PFSK-1 (cell line): ENCODE measurements around the gene GNG8.

ENCODE experiments used
- FOXP2 ChIP-seq: optimal IDR thresholded peaks from 2 replicates; pipeline ENCODE3; 2011; ENCODE audit warnings: borderline replicate concordance, control low read depth, inconsistent platforms; ENCODE audit not compliant: insufficient read depth; ENCODE audit errors: extremely low read length, extremely low read depth
- POLR2AphosphoS5 ChIP-seq: IDR thresholded peaks from 2 replicates; pipeline ENCODE4 v1.6.1; 2012; ENCODE audit warnings: low read depth, mild to moderate bottlenecking, control low read depth, low read length, moderate library complexity
- REST ChIP-seq, 2 experiments: IDR thresholded peaks; 2 replicates each; pipeline versions ENCODE4 v1.6.1 to v1.8.0; 2011 to 2012; ENCODE audit warnings: low read depth in 2 of 2, low read length in 2 of 2, control low read depth in 1 of 2, inconsistent platforms in 1 of 2, mild to moderate bottlenecking in 1 of 2, moderate library complexity in 1 of 2; ENCODE audit not compliant: insufficient read depth in 1 of 2
- SIN3A ChIP-seq: IDR thresholded peaks from 2 replicates; pipeline ENCODE4 v1.6.1; 2012; ENCODE audit warnings: mild to moderate bottlenecking, low read length, moderate library complexity, borderline replicate concordance; ENCODE audit not compliant: insufficient read depth
- TAF1 ChIP-seq: IDR thresholded peaks from 2 replicates; pipeline ENCODE4 v1.6.1; 2012; ENCODE audit warnings: low read length, control low read depth, borderline replicate concordance; ENCODE audit not compliant: insufficient read depth

Gene GNG8

GRCh38 chr19:46602392-46603194 is 33.4 kb downstream of the GNG8 start:
- TF ChIP-seq REST (IDR thresholded peaks at IDR 0.05; ENCODE audit: insufficient read depth in 1 of 2, low read depth in 2 of 2, low read length in 2 of 2) (no peak), SIN3A (no peak), POLR2AphosphoS5 (no peak), FOXP2 (no peak), TAF1 (no peak)

DNA sequence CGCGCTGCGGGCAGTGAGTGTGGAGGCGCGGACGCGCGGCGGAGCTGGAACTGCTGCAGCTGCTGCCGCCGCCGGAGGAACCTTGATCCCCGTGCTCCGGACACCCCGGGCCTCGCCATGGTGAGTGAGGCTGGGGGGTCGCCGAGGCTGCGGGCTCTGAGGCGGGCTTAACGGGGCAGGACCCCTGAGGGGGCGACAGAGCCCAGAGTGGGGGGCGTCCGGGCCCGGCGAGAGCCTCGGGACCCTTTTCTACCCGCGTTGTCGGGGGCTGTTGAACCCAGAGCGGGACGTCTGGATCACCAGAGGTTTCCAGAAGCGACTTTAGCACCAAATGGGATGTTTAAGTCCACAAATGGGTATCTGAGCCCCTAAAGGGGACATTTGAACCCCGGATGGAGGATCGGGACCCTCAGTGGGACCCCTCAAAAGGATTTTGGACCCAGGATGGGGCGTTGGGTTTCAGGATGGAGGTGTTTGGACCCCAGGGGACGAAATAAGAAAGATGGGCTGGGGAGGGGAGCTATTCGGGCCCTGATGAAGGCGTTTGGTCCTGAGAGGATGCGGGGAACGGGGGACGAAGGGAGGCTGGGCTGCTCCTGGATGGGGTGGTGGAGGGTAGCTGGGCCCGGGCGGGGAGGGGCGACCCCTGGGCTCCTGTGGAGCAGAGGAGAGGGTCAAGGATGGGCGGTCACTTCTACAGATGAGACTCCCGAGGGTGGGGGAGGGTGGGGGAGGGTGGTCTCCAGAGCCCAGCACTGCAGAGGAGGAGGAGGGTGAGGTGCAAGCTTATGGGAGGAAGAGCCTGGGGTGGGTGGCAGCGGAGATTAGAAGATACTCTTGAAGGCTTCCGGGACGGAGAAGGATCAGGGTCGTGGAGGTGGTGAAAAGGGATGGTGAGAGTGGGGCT is 34.4 kb downstream of the GNG8 start, which contains the start of gene CALM3:
CALM3 (plus strand) TSS at position 13 of the 907 bp plus-strand sequence; CDS start at position 118, 105 bp downstream.
- TF ChIP-seq FOXP2 (no peak), TAF1 (no peak), SIN3A (no peak)

- TF ChIP-seq TAF1 (peak; percentile 42; the same call in 1 of the 2 replicates), POLR2AphosphoS5 (peak; percentile 80), FOXP2 (peak; percentile 90), REST (IDR thresholded peaks at IDR 0.05; ENCODE audit: insufficient read depth in 1 of 2, low read depth in 2 of 2, low read length in 2 of 2) (no peak), SIN3A (no peak)
Observed at GRCh38 chr19:46600384-46601317, 35.4 kb downstream of the GNG8 start.

GRCh38 chr19:46599716-46600373 is 36.2 kb downstream of the GNG8 start:
- TF ChIP-seq REST (IDR thresholded peaks at IDR 0.05; ENCODE audit: insufficient read depth in 1 of 2, low read depth in 2 of 2, low read length in 2 of 2) (no peak), TAF1 (no peak), POLR2AphosphoS5 (no peak)

GRCh38 chr19:46598372-46598917 is 37.6 kb downstream of the GNG8 start:
- TF ChIP-seq SIN3A: no peak
- no peak for TF ChIP-seq POLR2AphosphoS5
- no peak for TF ChIP-seq TAF1
- no peak for TF ChIP-seq REST (IDR thresholded peaks at IDR 0.05; ENCODE audit: insufficient read depth in 1 of 2, low read depth in 2 of 2, low read length in 2 of 2)
- TF ChIP-seq FOXP2: no peak
